Hematopoietic multipotent progenitor cell treated with erythropoietin and hydrocortisone succinate and interleukin-3 and kit ligand, for 15 days (in vitro differentiated cells): Measurements from ENCODE around the gene MDGA2.
"Not testable (repeated sequence)": the region's sequence is repeated elsewhere in the genome, so short reads cannot be mapped to it uniquely, and the experiment has no call there.

Source experiments
- DNase-seq: peaks from one replicate; pipeline ENCODE4 v3.0.0-alpha.2; 2015; ENCODE audit warnings: low spot score

The MDGA2 gene

GRCh38 chr14:47675466-47676314 is at the start of gene MDGA2:
Gene MDGA2 (minus strand): TSS chr14:47675605.
- no peak for DNase-seq

GRCh38 chr14:47722929-47723693 is 47.7 kb upstream of the MDGA2 start:
- no peak for DNase-seq

GRCh38 chr14:47720281-47720680 is 44.9 kb upstream of the MDGA2 start:
- DNase-seq, result no peak

- DNase-seq, result no peak
Observed at GRCh38 chr14:47715330-47715729, 39.9 kb upstream of the MDGA2 start.

- no peak for DNase-seq
Observed at GRCh38 chr14:47710581-47710980, 35.2 kb upstream of the MDGA2 start.

- no peak for DNase-seq
Observed at GRCh38 chr14:47705683-47706082, 30.3 kb upstream of the MDGA2 start.

GRCh38 chr14:47691829-47692228 is 16.4 kb upstream of the MDGA2 start:
- DNase-seq, result no peak

GRCh38 chr14:47678993-47679392 is 3.6 kb upstream of the MDGA2 start:
- no peak for DNase-seq

- no peak for DNase-seq
Observed at GRCh38 chr14:47678157-47678556, 2.8 kb upstream of the MDGA2 start.

- DNase-seq, result no peak
Observed at GRCh38 chr14:47676315-47676617, 861 bp upstream of the MDGA2 start.

GRCh38 chr14:47674543-47675465 is 601 bp downstream of the MDGA2 start:
- no peak for DNase-seq

GRCh38 chr14:47674148-47674542 is 1.3 kb downstream of the MDGA2 start:
- DNase-seq, result no peak

GRCh38 chr14:47665337-47666134 is 9.9 kb downstream of the MDGA2 start:
- no peak for DNase-seq

GRCh38 chr14:47662466-47662865 is 12.9 kb downstream of the MDGA2 start:
- no peak for DNase-seq

GRCh38 chr14:47660158-47660557 is 15.2 kb downstream of the MDGA2 start:
- no peak for DNase-seq

- no peak for DNase-seq
Observed at GRCh38 chr14:47658041-47658440, 17.4 kb downstream of the MDGA2 start.

GRCh38 chr14:47657143-47657542 is 18.3 kb downstream of the MDGA2 start:
- DNase-seq, result no peak

GRCh38 chr14:47651337-47651736 is 24.1 kb downstream of the MDGA2 start:
- DNase-seq, result no peak

- no peak for DNase-seq
Observed at GRCh38 chr14:47637753-47638152, 37.7 kb downstream of the MDGA2 start.

- DNase-seq, result no peak
Observed at GRCh38 chr14:47626151-47627035, 49.0 kb downstream of the MDGA2 start.

GRCh38 chr14:47624126-47624525 is 51.3 kb downstream of the MDGA2 start:
- not testable (repeated sequence) for DNase-seq
